ENCODE measurements around the gene TAF13. TPM values are rescaled to one million over a fixed set of nuclear protein-coding genes. Genes with fewer than 3 reads are reported as not detected.
A peak's percentile ranks its signal among the peaks of the same experiment; 100 is the strongest.

TAF13 gene
- total RNA-seq = 22.0 and 24.1 TPM in 2 replicates
- long read RNA-seq = 0 reads

GRCh38 chr1:109075531-109076490 lies at the start of gene TAF13:
Gene TAF13, minus strand, starts transcription at chr1:109076003. Its CDS starts 56 bp downstream, at chr1:109075947.
- TF ChIP-seq CTCF (IDR thresholded peaks at IDR 0.05; ENCODE audit: unreplicated experiment) = no peak
- peak within 1 kb of the TSS; percentile 96 for H3K27ac Mint-ChIP-seq
- H3K4me1 Mint-ChIP-seq (ENCODE audit: low read depth) = peaks cover 15% of the 10 kb centered on the region
- peaks cover 3% of the 10 kb centered on the region for H3K27me3 Mint-ChIP-seq
- DNase-seq (ENCODE audit: low spot score, unreplicated experiment) = peak; percentile 79
- H3K9me3 Mint-ChIP-seq (ENCODE audit: low read depth) = no peaks in the 10 kb centered on the region
- H3K4me3 Mint-ChIP-seq (ENCODE audit: low read depth) = peak within 1 kb of the TSS; percentile 98
- H3K36me3 Mint-ChIP-seq (ENCODE audit: insufficient read depth) = peaks cover 3% of the 10 kb centered on the region

GRCh38 chr1:109120356-109120755 lies 44.6 kb upstream of the TAF13 start:
- TF ChIP-seq CTCF (IDR thresholded peaks at IDR 0.05; ENCODE audit: unreplicated experiment) = no peak
- H3K9me3 Mint-ChIP-seq (ENCODE audit: low read depth) = no peaks in the 10 kb centered on the region
- no peak overlapping the region for H3K4me3 Mint-ChIP-seq (ENCODE audit: low read depth)
- H3K36me3 Mint-ChIP-seq (ENCODE audit: insufficient read depth) = no peaks in the 10 kb centered on the region
- H3K27ac Mint-ChIP-seq = no peak overlapping the region
- peaks cover 7% of the 10 kb centered on the region for H3K27me3 Mint-ChIP-seq
- H3K4me1 Mint-ChIP-seq (ENCODE audit: low read depth) = peaks cover 7% of the 10 kb centered on the region
- DNase-seq (ENCODE audit: low spot score, unreplicated experiment) = no peak

- peaks cover 27% of the 10 kb centered on the region for H3K27me3 Mint-ChIP-seq
- TF ChIP-seq CTCF (IDR thresholded peaks at IDR 0.05; ENCODE audit: unreplicated experiment) = no peak
- no peaks in the 10 kb centered on the region for H3K36me3 Mint-ChIP-seq (ENCODE audit: insufficient read depth)
- H3K4me3 Mint-ChIP-seq (ENCODE audit: low read depth) = no peak overlapping the region
- DNase-seq (ENCODE audit: low spot score, unreplicated experiment) = no peak
- H3K27ac Mint-ChIP-seq = no peak overlapping the region
- H3K4me1 Mint-ChIP-seq (ENCODE audit: low read depth) = peaks cover 13% of the 10 kb centered on the region
- H3K9me3 Mint-ChIP-seq (ENCODE audit: low read depth) = no peaks in the 10 kb centered on the region
Observed at GRCh38 chr1:109118089-109118488, 42.3 kb upstream of the TAF13 start.

GRCh38 chr1:109116286-109116685 lies 40.5 kb upstream of the TAF13 start:
- no peaks in the 10 kb centered on the region for H3K9me3 Mint-ChIP-seq (ENCODE audit: low read depth)
- peaks cover 44% of the 10 kb centered on the region for H3K27me3 Mint-ChIP-seq
- H3K4me1 Mint-ChIP-seq (ENCODE audit: low read depth) = peaks cover 17% of the 10 kb centered on the region

More at GRCh38 chr1:109116286-109116685, 40.5 kb upstream of the TAF13 start:
- Mint-ChIP-seq H3K36me3 (ENCODE audit: insufficient read depth) (no peaks in the 10 kb centered on the region), H3K4me3 (ENCODE audit: low read depth) (no peak overlapping the region), H3K27ac (no peak overlapping the region)
- TF ChIP-seq CTCF (IDR thresholded peaks at IDR 0.05; ENCODE audit: unreplicated experiment) = no peak
- DNase-seq (ENCODE audit: low spot score, unreplicated experiment) = no peak
